ENCODE measurements around the gene FBXL7.

FBXL7 gene

DNA sequence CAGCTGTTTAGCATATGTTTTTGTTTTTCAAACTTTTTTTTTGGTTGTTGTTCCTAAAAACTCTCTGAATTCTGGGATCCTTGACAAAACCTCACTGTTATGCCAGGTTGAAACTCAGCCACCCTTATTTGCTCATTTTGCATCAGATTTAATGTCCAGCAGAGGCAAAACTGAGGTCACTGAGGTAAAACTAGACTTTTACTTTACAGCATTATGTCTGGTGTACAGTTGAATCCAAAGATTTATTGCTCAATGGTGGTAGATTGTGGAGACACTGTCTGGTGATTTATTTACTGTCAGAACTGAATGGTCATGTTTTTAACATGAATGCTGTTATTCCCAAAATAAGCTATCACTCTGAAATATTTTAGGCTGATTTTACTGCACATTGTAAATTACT, 87.9 kb downstream of the FBXL7 start:
- ChIA-PET POLR2A (no interaction called here), CTCF (interaction anchor here (1.0 kb wide), 1 partner anchor 12 kb away, joined by 3 read pairs; no protein-coding TSS in a partner anchor)
- no peak for DNase-seq (ENCODE audit: low read depth, low spot score)
- no peak overlapping the region for H3K4me3 ChIP-seq (ENCODE audit: low read depth, low read length)
- TF ChIP-seq, protein P1, sequence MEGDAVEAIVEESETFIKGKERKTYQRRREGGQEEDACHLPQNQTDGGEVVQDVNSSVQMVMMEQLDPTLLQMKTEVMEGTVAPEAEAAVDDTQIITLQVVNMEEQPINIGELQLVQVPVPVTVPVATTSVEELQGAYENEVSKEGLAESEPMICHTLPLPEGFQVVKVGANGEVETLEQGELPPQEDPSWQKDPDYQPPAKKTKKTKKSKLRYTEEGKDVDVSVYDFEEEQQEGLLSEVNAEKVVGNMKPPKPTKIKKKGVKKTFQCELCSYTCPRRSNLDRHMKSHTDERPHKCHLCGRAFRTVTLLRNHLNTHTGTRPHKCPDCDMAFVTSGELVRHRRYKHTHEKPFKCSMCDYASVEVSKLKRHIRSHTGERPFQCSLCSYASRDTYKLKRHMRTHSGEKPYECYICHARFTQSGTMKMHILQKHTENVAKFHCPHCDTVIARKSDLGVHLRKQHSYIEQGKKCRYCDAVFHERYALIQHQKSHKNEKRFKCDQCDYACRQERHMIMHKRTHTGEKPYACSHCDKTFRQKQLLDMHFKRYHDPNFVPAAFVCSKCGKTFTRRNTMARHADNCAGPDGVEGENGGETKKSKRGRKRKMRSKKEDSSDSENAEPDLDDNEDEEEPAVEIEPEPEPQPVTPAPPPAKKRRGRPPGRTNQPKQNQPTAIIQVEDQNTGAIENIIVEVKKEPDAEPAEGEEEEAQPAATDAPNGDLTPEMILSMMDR (IDR thresholded peaks at IDR 0.05; ENCODE audit: insufficient read depth, low read length, missing control alignments) = no peak

DNA sequence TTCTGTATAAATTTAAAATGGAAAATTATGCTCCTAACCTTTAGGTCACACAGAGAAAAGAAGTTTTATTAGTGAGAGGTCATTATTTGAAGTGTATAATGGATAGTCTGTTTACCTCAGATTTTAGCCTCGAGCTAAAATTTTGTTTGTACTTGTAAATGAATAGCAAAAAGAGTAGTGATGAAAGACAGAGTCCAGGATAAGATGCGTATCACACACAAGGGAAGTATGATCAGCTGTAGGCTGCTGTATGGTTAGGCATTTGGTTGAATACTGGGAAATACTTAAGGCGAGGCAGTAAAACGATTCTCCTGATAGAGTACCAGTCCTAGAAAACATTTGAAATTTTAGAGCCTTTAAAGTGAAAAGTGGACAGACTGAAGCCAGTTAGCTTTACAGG, 92.7 kb downstream of the FBXL7 start:
- H3K4me3 ChIP-seq (ENCODE audit: low read depth, low read length) = no peak overlapping the region
- ChIA-PET CTCF (no interaction called here), POLR2A (no interaction called here)
- no peak for DNase-seq (ENCODE audit: low read depth, low spot score)
- TF ChIP-seq, protein P1 (IDR thresholded peaks at IDR 0.05; ENCODE audit: insufficient read depth, low read length, missing control alignments) = no peak

DNA sequence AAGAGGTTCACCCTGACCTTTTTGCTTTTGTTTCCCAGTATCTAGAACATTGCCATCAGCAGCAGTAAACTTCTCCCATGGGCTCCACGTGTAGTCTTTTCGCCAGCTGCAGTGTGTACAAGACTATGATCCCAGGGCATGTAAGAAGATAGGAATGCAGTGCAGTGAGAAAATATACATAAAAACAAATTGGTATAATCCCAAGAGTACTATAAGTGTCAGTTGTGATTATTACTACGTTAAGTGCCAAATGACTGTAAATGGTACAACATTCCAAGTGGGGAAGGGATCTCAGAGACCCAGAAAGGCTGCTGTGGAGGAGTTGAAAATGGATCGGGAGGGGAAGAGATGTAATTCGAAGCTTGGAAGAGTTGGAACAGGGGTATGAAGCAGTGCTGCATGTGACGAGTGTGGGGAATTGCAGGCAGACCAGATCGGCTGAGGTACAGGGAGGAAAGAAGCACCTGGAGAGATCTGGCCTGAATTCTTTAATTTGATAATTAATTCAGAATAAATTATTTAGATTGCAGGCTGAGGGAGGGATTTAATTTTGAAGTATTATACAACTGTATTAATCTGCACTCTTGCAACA, 95.1 kb downstream of the FBXL7 start:
- H3K4me3 ChIP-seq (ENCODE audit: low read depth, low read length) = no peak overlapping the region
- DNase-seq (ENCODE audit: low read depth, low spot score) = no peak
- ChIA-PET CTCF (interaction anchor here (1.0 kb wide), 1 partner anchor 8 kb away, joined by 3 read pairs; no protein-coding TSS in a partner anchor), POLR2A (no interaction called here)
- TF ChIP-seq, protein P1 (IDR thresholded peaks at IDR 0.05; ENCODE audit: insufficient read depth, low read length, missing control alignments) = no peak

DNA sequence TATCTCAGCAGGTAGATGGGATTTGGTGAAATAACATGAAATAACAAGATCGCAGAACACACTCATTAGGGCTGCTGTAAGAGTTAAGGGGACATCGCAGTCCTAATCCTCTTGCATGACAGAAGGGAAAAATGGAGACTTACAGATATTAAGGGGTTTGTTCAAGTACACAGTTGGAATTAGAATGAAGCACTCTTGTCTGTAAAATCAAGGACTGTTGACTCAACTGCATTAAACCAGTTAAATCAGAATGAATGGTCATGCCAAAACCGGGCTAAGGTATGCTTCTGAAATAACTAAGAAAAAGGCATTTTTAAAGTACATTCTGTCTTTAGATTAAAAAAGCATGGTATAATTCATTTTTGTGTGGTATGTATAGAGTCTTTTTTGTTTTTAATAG, 95.9 kb downstream of the FBXL7 start:
- DNase-seq (ENCODE audit: low read depth, low spot score) = no peak
- ChIA-PET CTCF (interaction anchor here (1.0 to 1.8 kb wide), 2 partner anchors 7 to 22 kb away, joined by 3 to 4 read pairs; no protein-coding TSS in a partner anchor), POLR2A (no interaction called here)
- no peak overlapping the region for H3K4me3 ChIP-seq (ENCODE audit: low read depth, low read length)
- TF ChIP-seq, protein P1 (IDR thresholded peaks at IDR 0.05; ENCODE audit: insufficient read depth, low read length, missing control alignments) = no peak

DNA sequence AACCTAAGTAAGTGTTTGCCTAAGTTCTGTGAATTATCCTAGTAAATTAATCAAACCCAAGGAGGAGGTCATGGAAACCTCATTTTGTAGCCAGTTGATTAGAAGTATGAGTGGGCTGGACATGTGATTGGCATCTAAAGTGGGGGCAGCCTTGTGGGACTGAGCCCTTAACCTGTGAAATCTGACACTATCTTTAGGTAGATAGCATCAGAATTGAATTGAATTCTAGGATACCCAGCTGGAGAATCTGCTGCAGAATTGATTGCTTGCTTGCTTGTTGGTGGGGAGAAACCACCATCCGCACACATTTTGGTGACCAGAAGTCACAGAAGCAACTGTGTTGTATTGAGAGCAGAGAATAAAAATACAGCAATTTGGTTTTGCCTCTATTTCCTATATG, 97.0 kb downstream of the FBXL7 start:
- TF ChIP-seq, protein P1 (IDR thresholded peaks at IDR 0.05; ENCODE audit: insufficient read depth, low read length, missing control alignments) = no peak
- POLR2A ChIA-PET = no interaction called here
- CTCF ChIA-PET = interaction anchor here (0.9 to 1.8 kb wide), 2 partner anchors 11 to 23 kb away, joined by 4 to 9 read pairs; no protein-coding TSS in a partner anchor

DNA sequence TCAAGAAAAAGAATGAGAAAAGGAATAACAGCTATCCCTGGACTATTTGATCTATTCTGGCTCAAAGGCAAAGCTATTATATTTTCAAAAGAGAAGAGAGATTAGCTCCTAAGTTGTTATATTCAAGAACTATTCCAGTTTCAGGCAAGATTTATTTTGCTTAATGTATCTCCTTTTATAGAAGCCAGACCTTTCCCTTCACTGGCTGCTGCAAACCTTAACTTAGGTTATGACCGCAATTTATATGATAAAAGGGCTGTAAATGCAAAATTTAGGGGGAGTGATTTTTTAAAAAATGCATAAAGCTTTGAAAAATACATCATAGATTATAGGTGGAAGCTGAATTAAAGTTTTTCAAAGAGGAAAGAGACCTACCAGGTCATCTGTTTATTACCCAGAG, 97.8 kb downstream of the FBXL7 start:
- no peak overlapping the region for H3K4me3 ChIP-seq (ENCODE audit: low read depth, low read length)
- TF ChIP-seq, protein P1 (IDR thresholded peaks at IDR 0.05; ENCODE audit: insufficient read depth, low read length, missing control alignments) = no peak
- no peak for DNase-seq (ENCODE audit: low read depth, low spot score)
- ChIA-PET CTCF (interaction anchor here (0.9 to 1.8 kb wide), 4 partner anchors 12 to 23 kb away, joined by 3 to 9 read pairs (median 4); no protein-coding TSS in a partner anchor), POLR2A (no interaction called here)

More for the DNA sequence above, 97.0 kb downstream of the FBXL7 start:
- H3K4me3 ChIP-seq (ENCODE audit: low read depth, low read length) = no peak overlapping the region
- no peak for DNase-seq (ENCODE audit: low read depth, low spot score)
